GM21528 (cell line): ENCODE results near the gene LIPJ.

Experiments used
- ATAC-seq: cut with Tn5 transposase; IDR thresholded peaks from one replicate; pipeline ENCODE4 v1.9.1; 2021; ENCODE audit warnings: mild to moderate bottlenecking, moderate library complexity; ENCODE audit not compliant: unreplicated experiment, low FRiP score

LIPJ gene

DNA sequence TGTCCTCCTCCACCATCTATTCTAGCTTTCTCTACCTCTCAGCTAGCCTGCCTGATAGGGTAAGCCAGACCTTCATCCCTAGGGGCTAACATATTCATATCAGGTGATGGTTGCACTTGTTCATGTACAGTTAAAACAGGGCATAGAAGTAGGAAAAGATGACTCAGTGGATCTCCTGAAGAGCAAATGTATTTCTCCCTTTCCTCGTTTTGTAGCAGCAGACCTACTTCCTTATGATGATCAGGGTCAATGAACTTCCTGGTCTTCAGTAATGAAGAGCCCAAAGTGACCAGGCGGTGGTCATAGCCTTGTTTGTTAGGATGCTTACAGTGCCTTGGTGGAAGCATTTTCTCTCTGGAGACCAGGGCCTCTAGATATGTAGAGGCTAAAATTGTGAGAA, 6.3 kb downstream of the LIPJ start:
- ATAC-seq = no peak

DNA sequence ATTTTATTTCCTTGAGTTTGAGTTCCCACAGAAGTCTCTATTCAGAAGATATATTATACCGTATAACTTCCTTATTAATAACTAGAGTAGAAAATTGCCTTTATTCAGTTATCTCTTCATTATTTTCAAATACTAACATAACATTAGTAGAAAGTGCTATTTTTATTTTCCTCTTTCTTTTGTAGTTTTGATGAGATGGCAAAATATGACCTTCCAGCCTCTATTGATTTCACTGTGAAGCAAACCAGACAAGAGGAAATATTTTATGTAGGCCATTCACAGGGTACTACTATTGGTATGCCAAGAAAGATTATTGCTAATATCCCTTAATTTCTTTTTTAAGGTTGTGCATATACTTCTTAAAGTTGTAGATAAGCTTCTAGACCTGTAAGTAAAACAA, 7.9 kb downstream of the LIPJ start:
- ATAC-seq = no peak

DNA sequence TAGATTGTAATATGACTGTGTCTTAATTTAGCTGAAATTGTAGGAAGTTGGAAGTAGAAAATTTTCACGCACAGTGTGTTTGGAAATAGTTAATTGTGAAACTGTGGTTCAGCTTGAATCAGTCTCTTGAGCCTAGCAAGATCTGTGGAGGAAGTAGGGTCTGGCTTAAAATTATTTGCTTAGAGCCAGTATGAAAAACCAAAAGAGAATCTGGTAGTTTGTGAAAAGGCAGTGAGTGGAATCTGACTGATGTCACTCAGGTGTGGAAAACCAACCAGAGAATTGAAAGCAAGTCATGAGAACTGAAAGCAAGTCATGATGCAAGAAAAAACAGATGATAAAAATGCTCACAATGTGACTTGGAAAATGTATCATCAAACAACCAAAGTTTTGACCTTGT, 11.5 kb downstream of the LIPJ start:
- ATAC-seq = peak; percentile 94

DNA sequence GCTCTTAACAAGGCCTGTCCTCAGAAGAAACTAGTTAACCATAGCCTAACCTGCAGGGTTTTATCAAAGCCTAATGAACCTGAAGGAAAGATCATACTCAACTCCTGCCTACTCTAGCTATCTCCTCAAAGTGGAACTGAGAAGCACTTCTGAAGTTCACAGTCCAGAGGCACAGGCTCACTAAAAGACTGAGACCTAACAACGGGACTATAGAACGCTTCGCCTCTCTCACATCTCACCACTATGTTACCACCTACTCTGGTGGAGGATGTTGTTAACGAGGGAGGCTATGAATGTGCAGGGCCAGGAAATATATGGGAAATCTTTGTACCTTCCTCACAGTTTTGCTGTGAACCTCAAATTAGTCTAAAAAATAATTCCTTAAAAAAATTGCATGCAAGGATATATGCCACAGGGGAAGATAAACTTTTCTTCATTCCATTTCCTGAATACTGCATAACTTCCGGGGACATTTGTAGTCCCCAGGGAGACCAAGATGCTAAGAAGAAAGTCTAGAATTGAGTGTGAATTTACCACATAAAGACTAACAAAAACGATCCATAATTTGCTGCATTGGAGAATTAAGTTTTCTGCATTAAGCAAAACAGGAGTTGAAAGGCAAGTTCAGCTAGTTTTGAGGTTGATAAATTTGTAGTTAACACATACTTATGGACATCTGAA, 21.6 kb downstream of the LIPJ start:
- ATAC-seq = no peak

DNA sequence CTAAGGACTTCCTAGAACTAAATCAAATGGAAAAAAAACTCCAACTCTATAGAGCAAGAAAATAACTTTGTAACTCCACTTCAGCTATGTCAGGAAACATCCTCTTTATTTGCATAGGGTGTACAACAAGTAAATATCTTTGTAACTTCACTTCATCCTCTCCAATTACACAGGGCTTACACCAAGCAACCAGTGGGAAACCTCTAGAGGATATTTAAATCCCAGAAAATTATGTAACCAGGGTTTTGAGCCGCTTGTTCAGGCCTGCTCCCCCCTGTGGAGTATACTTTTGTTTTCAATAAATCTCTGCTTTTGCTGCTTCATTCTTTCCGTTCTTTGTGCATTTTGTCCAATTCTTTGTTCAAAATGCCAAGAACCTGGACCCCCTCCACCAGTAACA, 22.2 kb downstream of the LIPJ start:
- no peak for ATAC-seq

DNA sequence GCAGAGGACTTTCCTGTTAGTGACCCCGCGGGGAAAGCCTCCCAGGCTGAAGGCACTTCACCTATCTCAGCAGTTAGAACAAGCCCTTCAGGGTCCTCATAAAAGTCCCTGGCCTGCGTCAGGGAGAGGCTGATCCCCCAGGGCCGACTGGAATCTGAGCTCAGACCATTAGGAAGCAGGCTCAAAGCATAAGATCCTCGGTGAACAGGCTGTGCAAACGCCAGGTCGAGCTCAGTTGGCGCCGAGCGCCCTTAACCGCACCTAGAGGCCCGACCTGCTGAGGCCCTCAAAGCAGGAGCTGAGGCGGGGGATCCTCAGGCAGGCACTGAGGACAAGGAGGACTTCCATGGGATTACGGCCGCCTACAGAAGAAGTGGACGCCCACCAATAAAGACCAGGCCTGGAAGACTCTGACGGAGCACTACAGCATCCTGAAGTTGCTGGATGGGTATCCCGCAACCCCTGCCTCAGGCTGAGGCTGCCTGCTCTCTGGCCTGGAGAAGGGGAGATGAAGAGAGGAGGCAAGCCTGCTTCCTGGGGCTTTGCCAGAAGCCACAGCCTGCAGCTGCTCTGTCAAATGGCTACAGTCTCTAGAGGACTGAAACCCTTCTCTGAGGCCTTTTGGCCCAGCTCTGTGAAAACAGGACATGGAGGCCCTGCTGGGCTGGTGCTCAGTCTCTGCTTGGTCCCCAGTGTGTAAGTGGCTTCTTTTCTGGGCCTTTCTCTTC, 29.9 kb downstream of the LIPJ start:
- ATAC-seq = no peak

DNA sequence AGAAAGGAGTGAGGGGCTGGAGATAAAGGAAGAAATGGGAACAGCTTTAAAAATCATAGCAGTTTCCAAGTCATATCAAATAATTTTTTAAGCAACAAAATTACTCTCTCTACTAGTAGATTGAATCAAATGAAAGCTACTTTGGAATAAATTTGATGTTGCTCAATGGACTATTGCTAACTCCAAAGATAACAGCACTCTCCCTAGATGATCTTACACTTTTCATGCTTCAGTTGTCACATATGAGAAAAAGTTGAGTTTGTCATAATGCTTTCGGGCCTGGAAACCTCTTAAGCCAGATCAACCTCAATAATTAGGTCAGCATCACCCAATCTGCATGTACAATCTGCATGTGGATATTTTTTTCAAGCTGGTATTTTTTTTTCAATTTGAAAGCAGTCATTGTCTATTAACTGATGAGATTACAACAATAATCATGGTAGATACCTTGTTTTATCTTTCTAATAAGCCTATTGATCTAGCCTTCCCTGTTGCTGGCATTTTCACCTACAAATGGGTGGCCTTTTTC, 31.3 kb downstream of the LIPJ start:
- no peak for ATAC-seq

DNA sequence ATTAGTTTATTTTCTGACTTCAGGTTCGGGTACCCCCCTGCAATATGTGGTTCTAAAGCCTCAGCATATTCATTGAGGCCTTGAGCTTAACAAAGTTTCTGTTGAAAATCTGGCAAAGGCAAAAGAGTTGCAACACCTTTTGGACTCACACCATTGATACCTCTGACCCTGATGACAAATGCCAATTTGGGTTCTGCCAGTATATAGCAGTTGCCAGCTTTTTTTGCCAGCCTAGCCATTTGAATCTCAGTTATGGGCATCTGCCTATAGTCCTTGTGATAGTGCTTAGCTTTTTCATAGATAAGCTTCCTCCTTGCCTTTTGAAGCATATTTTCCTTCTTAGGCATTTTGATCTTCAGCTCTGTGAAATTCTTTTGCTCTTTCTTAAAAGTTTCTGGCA, 31.9 kb downstream of the LIPJ start:
- no peak for ATAC-seq

DNA sequence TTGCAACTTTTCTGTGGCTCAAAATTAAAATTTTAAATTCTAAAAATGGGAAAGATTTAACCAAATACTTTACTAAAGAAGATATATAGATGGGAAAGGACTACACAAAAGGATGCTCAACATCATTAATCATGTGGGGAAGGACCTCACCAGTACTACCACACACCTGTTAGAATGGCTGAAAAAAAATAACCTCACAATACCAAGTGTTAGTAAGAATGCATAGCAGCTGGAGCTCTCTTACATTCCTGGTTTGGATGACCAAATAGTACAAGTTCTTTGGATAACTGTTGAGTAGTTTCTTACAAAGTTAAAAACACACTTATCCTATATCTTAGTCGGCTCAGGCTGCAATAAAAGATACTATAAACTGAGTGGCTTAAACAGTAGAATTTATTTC, 33.9 kb downstream of the LIPJ start:
- ATAC-seq = no peak

DNA sequence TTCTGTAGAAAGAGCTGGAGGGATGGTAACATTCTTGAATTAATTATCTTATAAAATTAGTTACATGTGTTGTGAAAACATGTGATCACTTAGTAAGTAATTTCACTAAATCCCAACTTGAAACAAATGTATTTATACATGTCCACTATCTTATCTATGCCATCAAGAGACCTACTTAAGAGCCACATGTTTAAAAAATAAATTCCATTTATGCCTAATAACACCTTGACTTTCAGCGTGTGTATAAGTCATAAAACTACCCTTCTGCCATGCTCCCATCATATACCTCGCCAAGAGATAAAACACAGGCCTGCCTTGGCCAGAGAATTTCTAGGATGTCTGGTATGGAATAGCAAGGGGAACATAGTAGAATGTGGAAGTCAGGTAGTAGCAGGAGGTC, 37.3 kb downstream of the LIPJ start:
- no peak for ATAC-seq

DNA sequence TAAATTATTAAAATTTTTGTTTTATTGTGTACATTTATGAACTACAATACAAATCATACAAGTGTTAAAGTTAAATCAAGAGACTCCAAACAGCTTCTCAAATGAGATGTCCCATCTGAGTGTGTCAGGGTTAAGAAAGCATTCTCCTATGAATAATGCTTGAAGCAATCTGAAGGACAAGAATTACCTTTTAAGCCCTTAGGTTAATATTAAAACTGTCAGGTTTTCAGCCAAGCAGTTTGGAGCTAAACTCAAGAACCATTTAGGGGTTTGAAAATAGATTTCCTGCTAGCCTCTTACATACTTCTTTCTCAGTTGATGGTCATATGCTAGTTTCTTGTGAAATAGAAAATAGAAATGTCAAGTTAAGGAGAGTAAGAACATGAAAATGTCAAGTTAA, 38.3 kb downstream of the LIPJ start:
- no peak for ATAC-seq

DNA sequence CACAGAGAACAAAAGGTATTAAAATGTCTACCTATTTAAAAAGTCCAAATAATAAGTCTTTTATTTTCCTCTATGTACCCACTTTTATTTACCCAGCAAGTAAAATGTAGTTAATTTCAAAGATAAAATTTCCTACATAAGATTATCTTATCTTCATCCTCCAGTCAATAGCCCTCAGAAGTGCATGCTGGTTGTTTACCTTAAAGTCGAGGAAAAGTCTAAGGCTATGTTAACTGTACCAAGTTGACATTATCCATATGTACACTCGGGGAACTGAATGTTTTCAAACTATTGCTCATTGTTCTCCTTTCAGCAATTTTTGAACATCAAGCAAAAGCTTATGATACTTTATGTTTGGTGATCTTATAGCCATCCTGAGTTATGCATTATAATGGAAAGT, 53.6 kb downstream of the LIPJ start:
- no peak for ATAC-seq

DNA sequence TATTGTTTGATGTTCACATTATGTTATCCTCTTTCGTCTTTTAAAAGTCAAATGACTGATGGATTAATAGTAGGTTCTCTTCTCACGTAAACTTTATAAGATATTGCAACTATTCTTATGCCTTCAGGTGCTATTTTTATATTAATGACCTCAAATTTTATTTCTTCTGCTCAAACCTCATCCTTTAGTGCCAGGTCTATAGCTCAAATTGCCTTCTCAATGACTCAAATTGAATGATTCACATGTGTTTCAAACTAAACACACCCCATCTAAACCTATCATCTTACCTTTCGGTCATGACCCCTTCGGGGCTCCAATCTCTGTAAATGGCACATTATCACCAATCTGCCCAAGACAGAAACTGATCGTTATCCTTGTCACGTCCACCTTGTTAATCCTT, 55.6 kb downstream of the LIPJ start:
- ATAC-seq = no peak

DNA sequence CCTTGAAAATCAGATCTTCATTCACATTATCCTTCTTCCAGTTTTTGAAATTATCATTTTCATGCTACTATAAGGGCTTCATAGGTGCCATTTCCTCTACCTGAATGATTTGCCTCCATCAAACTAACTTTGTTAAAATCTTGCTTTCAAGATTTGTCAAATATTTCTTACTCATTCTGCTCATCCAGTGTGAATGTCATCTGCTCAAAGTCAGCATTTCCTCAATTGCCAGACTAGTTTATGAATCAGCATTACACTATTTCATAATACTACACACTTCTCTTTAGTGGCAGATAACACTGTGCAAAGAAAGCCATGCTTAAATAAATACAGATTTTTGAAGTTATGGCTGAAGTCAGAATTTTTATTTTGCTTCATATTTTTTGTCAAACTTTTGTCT, 56.4 kb downstream of the LIPJ start:
- ATAC-seq = no peak

DNA sequence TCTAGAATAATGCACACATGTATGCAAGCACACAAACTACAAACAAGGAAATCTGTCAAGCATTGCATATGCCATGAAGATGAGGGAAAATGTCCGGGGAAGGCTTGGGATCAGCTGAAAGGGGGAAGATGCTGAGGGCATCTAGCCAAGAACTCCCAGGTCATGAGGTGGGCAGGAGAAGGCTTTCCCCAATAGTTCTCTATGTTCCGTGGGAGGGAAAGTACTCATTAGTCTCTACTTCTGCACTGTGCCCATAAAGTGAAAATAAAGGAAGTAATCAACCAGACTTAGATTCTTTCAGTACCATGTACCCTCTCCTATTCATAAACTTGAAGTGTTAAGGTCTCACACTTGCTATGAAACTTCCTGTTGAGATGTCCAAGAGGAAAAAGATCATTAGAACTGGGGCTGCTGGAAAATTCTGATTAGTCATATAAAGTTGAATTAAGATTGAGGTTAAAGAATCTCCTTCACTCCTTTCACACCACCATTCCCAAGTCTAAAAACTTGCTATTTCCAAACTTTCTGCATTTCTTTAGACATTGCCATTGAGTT, 60.6 kb downstream of the LIPJ start:
- no peak for ATAC-seq

DNA sequence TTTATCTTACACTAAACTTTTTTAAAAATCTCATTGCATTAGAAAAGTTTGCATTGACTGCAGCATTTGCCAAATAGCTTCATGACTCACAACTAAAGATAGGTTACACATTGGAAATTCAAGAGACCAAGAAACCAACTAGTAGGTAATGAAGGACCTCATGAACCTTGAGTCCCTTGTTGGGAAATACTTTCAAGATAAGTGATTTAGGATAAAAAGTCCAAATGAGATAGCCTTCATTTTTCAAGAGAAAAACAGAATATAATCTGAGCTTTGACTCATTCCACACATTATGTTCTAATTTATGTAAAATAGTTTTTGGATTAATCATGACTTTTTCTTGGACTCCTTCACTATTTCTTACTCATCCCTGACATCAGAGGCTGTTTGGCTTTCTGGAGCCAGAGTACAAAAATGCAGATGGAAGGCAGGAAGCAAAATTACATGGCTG, 64.6 kb downstream of the LIPJ start:
- ATAC-seq = no peak

DNA sequence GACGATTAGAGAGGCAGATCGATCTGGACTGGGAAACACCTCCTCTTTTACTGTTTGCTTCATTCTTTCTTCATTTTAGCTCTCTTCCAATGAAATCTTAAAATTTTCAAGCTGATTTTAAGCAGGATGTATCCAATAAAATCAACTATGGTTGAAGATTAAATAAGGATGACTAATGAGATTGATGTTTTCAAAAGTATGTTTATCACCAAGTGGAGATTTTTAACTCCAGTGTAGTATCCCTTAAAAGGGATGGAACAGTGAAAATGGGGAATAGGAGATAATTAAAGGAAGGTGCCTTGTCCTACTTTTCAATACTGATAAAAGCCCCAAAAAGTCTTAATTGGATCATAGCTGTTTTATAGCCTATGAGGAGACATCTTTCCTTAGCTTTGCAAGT, 66.1 kb downstream of the LIPJ start:
- ATAC-seq = no peak
